HCT116 (cell line): ENCODE measurements around the gene FGD3.

Experiments
- JUND ChIP-seq: IDR thresholded peaks from 2 replicates; pipeline ENCODE4 v1.6.1; 2012
- TF ChIP-seq, protein P1 (sequence below), 3 experiments: fragments of 200-600 bp in 1 of 3; sonication (generic) in 1 of 3; IDR thresholded peaks in 2 of 3; conservative IDR thresholded peaks in 1 of 3; 2 replicates each; pipeline ENCODE4 v1.5.1; 2012 to 2017; ENCODE audit warnings: low read depth in 2 of 3, low read length in 2 of 3, antibody characterized with exemption in 1 of 3, borderline replicate concordance in 1 of 3, control low read depth in 1 of 3, mild to moderate bottlenecking in 1 of 3, mixed read lengths in 1 of 3, mixed run types in 1 of 3, moderate library complexity in 1 of 3; ENCODE audit not compliant: insufficient read depth in 1 of 3
- TF ChIP-seq, protein P2 (sequence below): IDR thresholded peaks from 2 replicates; pipeline ENCODE4 v1.6.1; 2012

DNA sequence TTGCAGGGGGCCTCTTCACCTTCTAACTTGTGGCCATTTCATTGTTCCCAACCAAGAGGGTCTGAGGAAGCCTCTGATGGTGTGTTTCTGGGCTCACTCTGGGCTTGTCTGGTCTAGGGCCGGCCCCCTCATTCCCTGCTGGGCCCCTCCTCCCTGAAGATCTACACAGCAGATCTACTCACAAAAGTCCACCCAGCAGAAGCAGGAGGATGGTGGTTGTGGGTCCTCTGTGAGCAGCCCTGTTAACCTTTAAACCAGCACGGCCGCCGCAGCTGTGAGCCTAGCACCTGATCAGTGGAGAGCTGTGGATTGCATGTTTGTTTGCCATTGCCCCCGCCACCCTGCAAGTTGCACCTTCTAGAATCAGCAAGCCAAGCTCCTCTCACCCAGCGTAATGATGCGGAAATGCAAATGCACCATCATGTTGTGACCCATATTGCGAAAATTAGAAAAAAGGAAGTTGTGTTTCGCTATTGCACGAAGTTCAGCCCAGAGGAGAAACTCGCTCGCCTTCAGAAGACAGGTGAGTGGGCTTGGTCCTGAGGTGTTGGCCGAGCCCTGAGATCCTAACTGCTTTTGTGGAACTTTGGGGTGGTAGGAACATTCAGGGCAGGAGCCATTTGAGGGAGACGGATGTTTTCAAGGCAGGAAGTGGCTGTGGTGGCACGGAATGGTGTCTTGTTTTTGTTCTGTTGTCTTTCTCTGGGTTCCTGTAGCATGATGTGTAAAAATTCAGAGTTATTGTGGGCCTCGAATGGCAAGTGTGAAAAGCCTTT, 16.7 kb downstream of the FGD3 start:
- TF ChIP-seq, protein P1, sequence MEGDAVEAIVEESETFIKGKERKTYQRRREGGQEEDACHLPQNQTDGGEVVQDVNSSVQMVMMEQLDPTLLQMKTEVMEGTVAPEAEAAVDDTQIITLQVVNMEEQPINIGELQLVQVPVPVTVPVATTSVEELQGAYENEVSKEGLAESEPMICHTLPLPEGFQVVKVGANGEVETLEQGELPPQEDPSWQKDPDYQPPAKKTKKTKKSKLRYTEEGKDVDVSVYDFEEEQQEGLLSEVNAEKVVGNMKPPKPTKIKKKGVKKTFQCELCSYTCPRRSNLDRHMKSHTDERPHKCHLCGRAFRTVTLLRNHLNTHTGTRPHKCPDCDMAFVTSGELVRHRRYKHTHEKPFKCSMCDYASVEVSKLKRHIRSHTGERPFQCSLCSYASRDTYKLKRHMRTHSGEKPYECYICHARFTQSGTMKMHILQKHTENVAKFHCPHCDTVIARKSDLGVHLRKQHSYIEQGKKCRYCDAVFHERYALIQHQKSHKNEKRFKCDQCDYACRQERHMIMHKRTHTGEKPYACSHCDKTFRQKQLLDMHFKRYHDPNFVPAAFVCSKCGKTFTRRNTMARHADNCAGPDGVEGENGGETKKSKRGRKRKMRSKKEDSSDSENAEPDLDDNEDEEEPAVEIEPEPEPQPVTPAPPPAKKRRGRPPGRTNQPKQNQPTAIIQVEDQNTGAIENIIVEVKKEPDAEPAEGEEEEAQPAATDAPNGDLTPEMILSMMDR (IDR thresholded peaks at IDR 0.05 in 2 of 3, conservative IDR thresholded peaks at IDR 0.05 in 1 of 3; ENCODE audit: borderline replicate concordance in 1 of 3, insufficient read depth in 1 of 3, low read depth in 2 of 3, low read length in 2 of 3): no peak
- TF ChIP-seq, protein P2, sequence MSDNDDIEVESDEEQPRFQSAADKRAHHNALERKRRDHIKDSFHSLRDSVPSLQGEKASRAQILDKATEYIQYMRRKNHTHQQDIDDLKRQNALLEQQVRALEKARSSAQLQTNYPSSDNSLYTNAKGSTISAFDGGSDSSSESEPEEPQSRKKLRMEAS: no peak
- no peak for TF ChIP-seq JUND
